Stimulated activated CD4-positive, alpha-beta T cell treated with anti-CD3 and anti-CD28 coated beads, Interleukin-12 subunit alpha, Interleukin-12 subunit beta, amount 100 ng/mL, for 48 hours (primary cell): ENCODE measurements around the gene TLE4.
A peak's percentile ranks its signal among the peaks of the same experiment; 100 is the strongest.

Source experiments
- DNase-seq, 3 donors: peaks; one replicate each; pipeline ENCODE4 v3.0.0-alpha.2; 2020; ENCODE audit warnings: low read depth in 2 of 3, low spot score in 1 of 3

The TLE4 gene

GRCh38 chr9:79571309-79572031 is at the start of gene TLE4:
TLE4 (plus strand) TSS chr9:79571965; CDS start chr9:79572791, 826 bp downstream.
- DNase-seq = peak; percentile 98 to 99 (median 99)

- DNase-seq = no peak
Observed at GRCh38 chr9:79522793-79523192, 49.0 kb upstream of the TLE4 start.

- DNase-seq = no peak
Observed at GRCh38 chr9:79524266-79524665, 47.5 kb upstream of the TLE4 start.

GRCh38 chr9:79526149-79526672 is 45.6 kb upstream of the TLE4 start:
- no peak for DNase-seq

- DNase-seq = no peak
Observed at GRCh38 chr9:79535534-79535933, 36.2 kb upstream of the TLE4 start.

- DNase-seq = no peak
Observed at GRCh38 chr9:79537838-79538237, 33.9 kb upstream of the TLE4 start.

DNA sequence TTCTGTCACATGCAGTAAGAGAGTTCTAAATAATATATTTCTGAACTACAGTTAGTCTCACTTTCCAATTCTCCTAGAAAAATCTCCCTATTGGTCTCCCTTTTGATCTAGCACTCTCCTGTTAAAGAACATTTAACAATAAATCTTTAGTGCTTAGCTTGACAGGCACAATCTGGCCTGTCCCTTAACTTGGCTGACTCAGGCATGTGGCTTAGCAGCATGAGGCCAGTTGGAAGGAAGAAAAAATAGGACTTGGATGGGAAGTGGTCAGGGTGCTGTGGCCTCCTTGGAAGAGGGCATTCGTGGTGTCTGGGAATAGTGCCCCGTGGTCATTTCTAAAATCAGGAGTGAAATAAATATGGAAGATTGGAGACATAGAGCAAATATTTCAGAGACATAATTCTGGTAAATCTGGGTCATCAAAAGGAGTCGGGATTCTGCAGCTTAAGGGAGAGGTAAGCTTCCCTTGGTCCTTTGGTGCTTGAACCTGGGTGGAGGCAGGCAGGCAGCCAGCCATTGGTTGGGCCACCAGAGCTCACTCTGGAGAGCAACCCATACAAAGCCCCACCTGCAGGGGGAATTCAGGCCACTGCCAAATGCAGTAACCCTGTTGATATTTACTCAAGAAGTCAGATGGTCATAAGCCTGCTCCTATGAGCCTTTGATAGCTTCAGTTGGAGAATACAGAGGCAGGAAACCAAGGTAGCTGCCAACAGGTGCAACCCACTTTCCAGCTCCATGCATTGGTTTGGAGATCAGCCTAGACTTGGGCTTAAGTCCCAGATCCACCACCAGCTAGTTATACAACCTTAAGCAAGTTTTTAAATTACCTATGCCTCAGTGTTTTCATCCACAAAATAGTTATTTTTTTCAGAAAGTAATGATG is 28.8 kb upstream of the TLE4 start:
- no peak for DNase-seq

GRCh38 chr9:79544375-79544774 is 27.4 kb upstream of the TLE4 start:
- peak in 1 of 3 donors; percentile 10 for DNase-seq

DNA sequence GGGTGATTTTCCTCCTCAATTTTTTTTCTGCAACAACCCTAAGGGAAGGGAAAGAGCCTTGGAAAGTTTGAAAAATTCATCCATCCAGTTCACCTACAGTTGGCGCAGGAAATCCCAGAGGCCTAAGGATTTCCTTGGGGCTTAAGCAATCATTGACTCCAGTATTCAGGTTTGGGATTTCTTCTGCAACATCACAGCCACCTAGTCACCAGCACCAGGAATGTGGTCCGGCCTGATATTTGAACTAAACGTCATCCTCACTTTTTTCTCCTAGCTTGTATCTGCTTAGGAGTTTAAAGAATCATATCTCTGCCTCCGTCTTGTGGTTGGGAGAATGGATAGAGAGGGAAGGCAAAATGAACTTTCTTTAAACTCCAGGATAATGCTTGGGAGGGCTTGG is 20.2 kb upstream of the TLE4 start:
- DNase-seq = no peak

- DNase-seq = no peak
Observed at GRCh38 chr9:79551994-79552393, 19.8 kb upstream of the TLE4 start.

GRCh38 chr9:79555474-79556089 is 16.2 kb upstream of the TLE4 start:
- no peak for DNase-seq

GRCh38 chr9:79559495-79560181 is 12.1 kb upstream of the TLE4 start:
- no peak for DNase-seq

GRCh38 chr9:79562749-79563386 is 8.9 kb upstream of the TLE4 start:
- no peak for DNase-seq

- no peak for DNase-seq
Observed at GRCh38 chr9:79564105-79564504, 7.7 kb upstream of the TLE4 start.

GRCh38 chr9:79565245-79565644 is 6.5 kb upstream of the TLE4 start:
- peak in 1 of 3 donors; percentile 12 for DNase-seq

DNA sequence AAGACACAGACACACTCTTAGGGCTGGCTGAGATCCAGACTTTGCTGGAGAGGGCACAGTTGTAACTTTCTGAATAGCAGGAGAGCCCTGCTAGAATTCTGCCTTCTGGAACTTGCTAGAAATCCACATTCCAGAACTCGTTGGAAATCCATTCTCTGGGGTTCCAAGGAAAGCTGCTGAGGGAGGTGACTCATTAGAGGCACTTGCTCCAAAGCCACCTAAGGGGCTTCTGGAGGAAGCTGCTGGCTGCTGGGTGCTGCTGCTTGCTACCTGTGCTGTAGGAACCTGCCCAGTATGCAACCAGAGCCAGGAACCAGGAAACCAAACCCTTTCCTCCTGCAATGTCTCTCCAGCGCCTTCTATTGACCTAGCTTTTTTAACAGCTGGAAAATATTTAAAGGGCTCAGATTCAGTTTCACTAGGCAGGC is 4.1 kb upstream of the TLE4 start:
- DNase-seq = no peak

DNA sequence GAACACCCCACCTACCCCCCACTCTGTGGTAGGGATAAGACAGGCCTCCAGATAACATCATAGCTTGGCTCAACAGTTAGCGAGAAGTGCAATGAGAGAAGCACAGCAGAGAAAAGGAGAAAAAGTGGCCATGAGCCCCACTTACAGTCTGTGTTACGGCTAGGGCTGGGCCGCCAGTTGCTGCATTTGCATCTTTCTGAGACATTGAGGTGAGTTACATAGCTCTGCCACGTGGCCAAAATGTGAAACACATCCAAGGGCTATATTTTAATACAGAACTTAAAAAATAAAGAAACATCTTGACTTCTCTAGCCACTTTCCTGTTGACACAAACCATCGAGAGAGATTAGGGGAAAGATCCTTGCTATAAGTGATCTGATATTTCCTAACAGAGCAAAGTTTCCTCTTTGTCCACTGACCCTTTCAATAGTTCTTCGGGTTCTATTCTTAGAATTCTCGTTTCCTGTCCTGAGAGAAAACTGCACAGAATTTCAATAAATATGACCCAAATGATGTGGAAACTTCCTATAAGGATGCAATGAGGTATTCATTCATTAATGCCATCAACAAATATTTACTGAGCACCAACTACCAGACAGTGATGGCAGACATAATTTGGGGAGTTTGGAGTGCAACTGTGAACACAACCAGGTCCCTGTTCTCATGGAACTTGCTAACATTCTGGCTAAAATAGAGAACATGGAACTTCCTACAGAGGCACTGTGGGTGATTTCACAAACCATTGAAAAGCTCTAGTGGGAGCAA is 3.2 kb upstream of the TLE4 start:
- no peak for DNase-seq

GRCh38 chr9:79569814-79570447 is 1.8 kb upstream of the TLE4 start:
- no peak for DNase-seq
